ENCODE data around the gene VCP.

VCP gene

DNA sequence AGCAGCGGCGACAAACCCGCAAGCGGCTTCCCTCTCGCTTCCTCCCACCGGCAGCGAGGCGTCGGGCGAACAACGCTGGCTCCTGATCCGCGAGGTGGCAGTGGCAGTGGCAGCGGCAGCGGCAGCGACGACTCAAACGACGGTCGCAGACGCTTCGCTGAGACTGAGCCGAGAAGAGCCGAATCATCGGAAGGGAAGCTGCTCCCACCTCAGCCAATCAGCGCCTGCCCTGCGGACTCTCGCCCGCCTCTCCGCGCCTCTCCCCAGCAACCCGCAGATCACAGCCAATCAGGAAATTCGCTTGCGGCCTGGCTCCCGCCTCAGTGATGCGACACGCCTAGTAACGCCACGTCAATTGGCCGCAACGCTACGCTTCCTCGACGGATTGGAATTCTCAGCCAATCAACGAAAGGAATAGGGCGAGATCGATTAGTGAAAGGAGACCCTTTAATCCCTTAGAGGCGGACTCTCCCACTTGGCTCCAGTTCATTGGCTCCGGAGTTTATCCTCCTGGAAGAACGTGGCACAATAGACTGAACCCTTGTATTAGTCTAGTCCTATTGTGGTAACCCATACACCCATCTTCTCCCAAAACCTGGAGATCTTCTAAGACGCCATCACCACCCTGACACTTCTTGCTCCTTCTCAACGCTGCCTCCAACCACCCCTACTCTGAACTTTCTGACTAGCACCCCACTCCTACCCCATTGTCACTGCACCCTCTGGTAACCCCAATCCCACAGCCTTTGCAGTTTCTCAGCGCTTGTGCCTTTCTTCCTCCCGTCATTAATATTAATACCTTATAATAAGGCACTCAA, at the start of gene VCP:
Gene VCP, minus strand, starts transcription at position 165 of the 818 bp plus-strand sequence. CDS start 272 bp downstream, outside the sequence.
- DNase-seq (ENCODE audit: low spot score in 2 of 2) (peak; percentile 90 to 97), ATAC-seq (replicated peaks; ENCODE audit: extremely low read depth, poor library complexity, severe bottlenecking) (peak; percentile 93)
- no peaks in the 10 kb centered on the region for H3K27me3 Mint-ChIP-seq
- H3K27ac Mint-ChIP-seq (ENCODE audit: low read depth) = peak within 1 kb of the TSS; percentile 94
- H3K4me1 Mint-ChIP-seq = peaks cover 56% of the 10 kb centered on the region
- H3K4me3 Mint-ChIP-seq = peak within 1 kb of the TSS; percentile 83
- no peaks in the 10 kb centered on the region for H3K9me3 Mint-ChIP-seq
- peaks cover 29% of the 10 kb centered on the region for H3K36me3 Mint-ChIP-seq (ENCODE audit: insufficient read depth)

DNA sequence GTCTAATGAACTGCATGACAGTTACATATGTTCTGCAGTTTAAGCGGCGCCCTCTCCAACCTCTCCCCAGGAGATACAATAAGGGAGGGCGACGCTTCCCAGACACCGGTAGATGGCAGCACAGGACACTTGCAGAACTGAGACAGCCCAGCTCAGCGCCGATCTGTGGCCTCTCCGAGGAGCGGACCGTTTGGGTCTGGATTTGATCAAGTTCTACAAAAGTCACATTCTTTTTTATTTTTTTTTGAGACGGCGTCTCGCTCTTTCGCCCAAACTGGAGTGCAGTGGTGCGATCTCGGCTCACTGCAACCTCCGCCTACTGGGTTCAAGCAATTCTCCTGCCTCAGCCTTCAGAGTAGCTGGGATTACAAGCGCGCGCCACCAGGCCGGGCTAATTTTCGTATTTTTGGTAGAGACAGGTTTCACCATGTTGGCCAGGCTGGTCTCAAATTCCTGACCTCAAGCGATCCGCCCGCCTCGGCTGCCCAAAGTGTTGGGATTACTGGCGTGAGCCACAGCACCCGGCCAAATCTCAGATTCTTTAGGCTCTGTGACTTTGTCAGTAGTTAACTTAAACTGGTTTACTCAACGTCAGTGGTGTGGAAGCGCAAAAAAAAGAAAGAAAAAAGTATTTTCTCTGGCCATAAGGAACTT, 44.6 kb upstream of the VCP start:
- peak overlapping the region; percentile 88 for H3K4me3 Mint-ChIP-seq
- H3K27ac Mint-ChIP-seq (ENCODE audit: low read depth) = peak overlapping the region; percentile 94
- DNase-seq (ENCODE audit: low spot score in 2 of 2) = peak; percentile 79 to 83
- no peaks in the 10 kb centered on the region for H3K9me3 Mint-ChIP-seq
- H3K36me3 Mint-ChIP-seq (ENCODE audit: insufficient read depth) = peaks cover 7% of the 10 kb centered on the region
- peaks cover 15% of the 10 kb centered on the region for H3K27me3 Mint-ChIP-seq
- peak; percentile 75 for ATAC-seq (replicated peaks; ENCODE audit: extremely low read depth, poor library complexity, severe bottlenecking)
- H3K4me1 Mint-ChIP-seq = peaks cover 39% of the 10 kb centered on the region

- ATAC-seq (replicated peaks; ENCODE audit: extremely low read depth, poor library complexity, severe bottlenecking) = no peak
These were observed 44.1 kb upstream of the VCP start for GRCh38 chr9:35116539-35116897.

DNA sequence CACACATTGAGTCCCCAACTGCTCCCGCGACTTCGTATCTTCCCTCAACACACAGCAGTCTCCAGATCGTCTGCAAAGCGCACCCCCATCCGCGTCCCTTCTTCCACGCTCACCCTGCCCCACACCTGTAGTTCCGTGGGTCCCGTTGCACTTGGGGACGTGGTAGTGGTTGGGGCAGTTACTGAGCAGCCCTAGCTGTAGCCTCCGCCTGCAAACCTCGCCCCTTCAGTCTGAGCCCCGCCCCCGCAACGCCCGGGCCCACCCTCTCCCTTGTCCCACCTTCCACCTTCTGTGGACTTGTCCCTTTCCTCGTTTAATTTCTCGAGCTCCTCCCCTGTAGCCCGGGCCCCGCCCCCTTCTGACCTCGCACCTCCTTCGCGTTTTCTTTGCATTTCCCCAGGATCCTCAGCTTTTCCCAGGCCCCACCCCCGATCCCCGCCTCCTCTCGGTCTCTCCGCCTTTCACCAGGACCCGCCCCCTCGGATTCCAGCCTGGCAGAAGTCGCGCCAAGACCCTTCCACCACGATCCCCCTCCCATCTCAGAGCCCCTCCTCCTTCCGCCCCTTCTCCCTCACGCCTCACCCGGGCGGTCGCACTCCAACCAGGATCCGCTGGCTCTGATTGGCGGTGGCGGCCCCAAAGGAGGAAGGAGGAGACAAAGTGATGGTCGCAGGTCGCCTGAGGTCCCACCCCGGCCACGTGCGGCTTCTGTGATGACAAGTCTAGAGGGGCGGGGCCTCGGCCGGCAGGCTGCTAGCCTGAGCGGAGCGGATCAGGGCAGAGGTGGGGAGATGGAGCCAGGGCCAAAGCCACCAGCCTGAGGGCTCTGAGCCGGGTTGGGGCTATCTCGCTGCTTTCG, 43.5 kb upstream of the VCP start, which contains the start of gene ATOSB:
Gene ATOSB, minus strand, starts transcription at position 183 of the 859 bp plus-strand sequence. CDS start 7,588 bp downstream, outside the sequence.
- peak; percentile 83 to 88 for DNase-seq (ENCODE audit: low spot score in 2 of 2)
- peak; percentile 75 for ATAC-seq (replicated peaks; ENCODE audit: extremely low read depth, poor library complexity, severe bottlenecking)
- peak within 1 kb of the TSS; percentile 88 for H3K4me3 Mint-ChIP-seq
- peaks cover 6% of the 10 kb centered on the region for H3K27me3 Mint-ChIP-seq
- H3K4me1 Mint-ChIP-seq = peaks cover 48% of the 10 kb centered on the region
- peaks cover 9% of the 10 kb centered on the region for H3K36me3 Mint-ChIP-seq (ENCODE audit: insufficient read depth)
- H3K27ac Mint-ChIP-seq (ENCODE audit: low read depth) = peak within 1 kb of the TSS; percentile 94
- no peaks in the 10 kb centered on the region for H3K9me3 Mint-ChIP-seq

More at GRCh38 chr9:35116539-35116897, 44.1 kb upstream of the VCP start:
- peak overlapping the region; percentile 94 for H3K27ac Mint-ChIP-seq (ENCODE audit: low read depth)
- DNase-seq (ENCODE audit: low spot score in 2 of 2) = no peak
- peaks cover 8% of the 10 kb centered on the region for H3K36me3 Mint-ChIP-seq (ENCODE audit: insufficient read depth)
- H3K4me3 Mint-ChIP-seq = peak overlapping the region; percentile 88
- peaks cover 12% of the 10 kb centered on the region for H3K27me3 Mint-ChIP-seq
- H3K9me3 Mint-ChIP-seq = no peaks in the 10 kb centered on the region
- H3K4me1 Mint-ChIP-seq = peaks cover 44% of the 10 kb centered on the region

- DNase-seq (ENCODE audit: low spot score in 2 of 2) = peak in 1 of 2 donors; percentile 34
- peak overlapping the region; percentile 94 for H3K27ac Mint-ChIP-seq (ENCODE audit: low read depth)
- H3K36me3 Mint-ChIP-seq (ENCODE audit: insufficient read depth) = peaks cover 10% of the 10 kb centered on the region
- H3K4me1 Mint-ChIP-seq = peaks cover 57% of the 10 kb centered on the region
- H3K4me3 Mint-ChIP-seq = peak overlapping the region; percentile 88
- H3K9me3 Mint-ChIP-seq = no peaks in the 10 kb centered on the region
- ATAC-seq (replicated peaks; ENCODE audit: extremely low read depth, poor library complexity, severe bottlenecking) = no peak
- H3K27me3 Mint-ChIP-seq = no peaks in the 10 kb centered on the region
These were observed 42.6 kb upstream of the VCP start for GRCh38 chr9:35114840-35115628.

DNA sequence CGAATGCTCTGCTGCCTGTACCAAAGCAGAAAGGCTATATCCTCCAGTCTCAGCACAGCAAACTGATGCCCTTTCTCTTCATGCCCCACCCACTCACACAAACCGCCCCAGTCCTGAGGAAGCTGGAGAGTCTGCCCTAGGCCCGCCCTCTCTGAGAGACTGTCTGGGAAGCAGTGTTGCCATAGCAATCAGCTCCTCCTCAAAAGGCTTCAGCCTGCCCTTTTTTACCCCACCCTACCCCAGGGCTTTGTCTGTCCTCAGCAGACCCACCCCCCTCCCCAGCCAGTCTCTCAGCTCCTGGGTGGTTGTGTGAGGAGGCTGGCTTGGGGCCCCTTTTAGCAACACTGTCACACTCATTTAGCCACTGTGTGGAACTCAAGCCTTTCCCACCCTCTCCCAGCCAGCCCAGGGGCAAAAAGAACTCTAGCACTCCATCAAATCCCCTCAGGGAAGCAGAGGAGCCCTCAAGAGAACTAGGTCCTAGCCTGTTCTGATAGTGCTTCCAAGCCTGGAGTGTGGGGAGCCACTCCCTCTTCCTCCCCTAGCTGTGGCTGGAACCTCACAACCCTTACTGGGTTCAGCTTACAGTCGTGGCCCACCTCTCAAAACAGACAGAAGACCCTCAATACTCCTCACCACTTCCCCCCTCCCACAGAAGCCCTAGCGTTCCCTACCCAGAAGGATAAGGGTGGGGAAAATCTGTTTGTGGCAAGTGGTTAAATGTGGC, 41.9 kb upstream of the VCP start:
- DNase-seq (ENCODE audit: low spot score in 2 of 2) (peak in 1 of 2 donors; percentile 47), ATAC-seq (replicated peaks; ENCODE audit: extremely low read depth, poor library complexity, severe bottlenecking) (peak; percentile 1)
- Mint-ChIP-seq H3K9me3 (no peaks in the 10 kb centered on the region), H3K36me3 (ENCODE audit: insufficient read depth) (peaks cover 10% of the 10 kb centered on the region), H3K4me3 (peak overlapping the region; percentile 88), H3K27me3 (no peaks in the 10 kb centered on the region), H3K27ac (ENCODE audit: low read depth) (peak overlapping the region; percentile 94), H3K4me1 (peaks cover 65% of the 10 kb centered on the region)

DNA sequence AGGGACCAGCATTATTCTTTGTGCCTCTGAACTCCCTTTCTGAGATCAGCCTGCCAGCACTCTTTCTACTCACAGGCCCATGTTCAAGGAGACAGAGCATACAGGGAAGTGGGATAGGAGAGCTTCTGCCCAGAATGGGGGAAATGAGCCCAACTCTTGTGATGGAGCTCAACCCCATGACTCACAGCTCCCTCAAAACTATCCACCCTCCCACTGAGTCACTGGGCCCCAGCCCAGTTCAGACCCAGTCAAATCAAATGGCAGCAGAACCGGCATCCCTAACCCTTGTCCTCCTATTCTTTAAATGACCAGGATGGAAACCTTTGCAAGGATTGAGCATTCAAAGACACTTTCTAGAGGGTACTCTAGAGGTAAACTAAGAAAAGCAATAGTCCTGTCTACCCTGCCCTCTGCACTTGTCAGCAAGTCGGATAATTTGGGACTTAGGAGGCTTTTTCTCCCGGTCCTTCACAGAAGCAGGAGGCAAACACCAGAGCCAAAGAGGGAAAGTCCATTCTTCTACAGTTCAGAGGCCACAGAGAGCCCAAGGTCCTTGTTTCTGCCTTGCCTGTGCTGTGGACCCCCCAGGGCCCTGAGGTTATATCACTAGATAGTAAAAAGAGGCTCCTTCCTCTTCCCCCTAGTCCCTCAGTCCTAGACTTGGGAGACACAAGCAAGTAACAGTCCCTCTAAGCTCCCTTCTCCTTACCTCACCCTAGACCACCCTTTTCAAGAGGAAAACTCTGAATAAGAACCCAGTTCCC, 40.0 kb upstream of the VCP start:
- H3K27me3 Mint-ChIP-seq = no peaks in the 10 kb centered on the region
- ATAC-seq (replicated peaks; ENCODE audit: extremely low read depth, poor library complexity, severe bottlenecking) (no peak), DNase-seq (ENCODE audit: low spot score in 2 of 2) (no peak)
- H3K9me3 Mint-ChIP-seq = no peaks in the 10 kb centered on the region
- peaks cover 17% of the 10 kb centered on the region for H3K36me3 Mint-ChIP-seq (ENCODE audit: insufficient read depth)
- H3K4me3 Mint-ChIP-seq = peak overlapping the region; percentile 72
- H3K27ac Mint-ChIP-seq (ENCODE audit: low read depth) = peak overlapping the region; percentile 71
- H3K4me1 Mint-ChIP-seq = peaks cover 73% of the 10 kb centered on the region

- Mint-ChIP-seq H3K4me3 (peak overlapping the region; percentile 72), H3K27ac (ENCODE audit: low read depth) (peak overlapping the region; percentile 71), H3K27me3 (no peaks in the 10 kb centered on the region), H3K9me3 (no peaks in the 10 kb centered on the region), H3K4me1 (peaks cover 67% of the 10 kb centered on the region), H3K36me3 (ENCODE audit: insufficient read depth) (peaks cover 21% of the 10 kb centered on the region)
- ATAC-seq (replicated peaks; ENCODE audit: extremely low read depth, poor library complexity, severe bottlenecking) (peak; percentile 66), DNase-seq (ENCODE audit: low spot score in 2 of 2) (peak; percentile 81 to 91)
These were observed 38.8 kb upstream of the VCP start for GRCh38 chr9:35111001-35111933.

- no peak overlapping the region for H3K4me3 Mint-ChIP-seq
These were observed 37.9 kb upstream of the VCP start for GRCh38 chr9:35110327-35110761.

GRCh38 chr9:35108946-35109575, 36.6 kb upstream of the VCP start:
- Mint-ChIP-seq H3K4me3 (no peak overlapping the region), H3K27me3 (no peaks in the 10 kb centered on the region), H3K4me1 (peaks cover 45% of the 10 kb centered on the region), H3K36me3 (ENCODE audit: insufficient read depth) (peaks cover 18% of the 10 kb centered on the region), H3K27ac (ENCODE audit: low read depth) (no peak overlapping the region), H3K9me3 (no peaks in the 10 kb centered on the region)
- DNase-seq (ENCODE audit: low spot score in 2 of 2) (no peak), ATAC-seq (replicated peaks; ENCODE audit: extremely low read depth, poor library complexity, severe bottlenecking) (no peak)

More at GRCh38 chr9:35110327-35110761, 37.9 kb upstream of the VCP start:
- H3K9me3 Mint-ChIP-seq = no peaks in the 10 kb centered on the region
- peaks cover 58% of the 10 kb centered on the region for H3K4me1 Mint-ChIP-seq
- no peak for ATAC-seq (replicated peaks; ENCODE audit: extremely low read depth, poor library complexity, severe bottlenecking)
- H3K36me3 Mint-ChIP-seq (ENCODE audit: insufficient read depth) = peaks cover 21% of the 10 kb centered on the region
- DNase-seq (ENCODE audit: low spot score in 2 of 2) = no peak
- H3K27me3 Mint-ChIP-seq = no peaks in the 10 kb centered on the region
- no peak overlapping the region for H3K27ac Mint-ChIP-seq (ENCODE audit: low read depth)

Data from central memory CD8-positive, alpha-beta T cell (primary cell).